HG03095 (cell line): Measurements from ENCODE around the gene GLTPD2.

ENCODE experiments used
- ATAC-seq: cut with Tn5 transposase; IDR thresholded peaks from one replicate; pipeline ENCODE4 v1.9.1; 2021; ENCODE audit warnings: moderate library complexity; ENCODE audit not compliant: unreplicated experiment

The GLTPD2 gene

DNA sequence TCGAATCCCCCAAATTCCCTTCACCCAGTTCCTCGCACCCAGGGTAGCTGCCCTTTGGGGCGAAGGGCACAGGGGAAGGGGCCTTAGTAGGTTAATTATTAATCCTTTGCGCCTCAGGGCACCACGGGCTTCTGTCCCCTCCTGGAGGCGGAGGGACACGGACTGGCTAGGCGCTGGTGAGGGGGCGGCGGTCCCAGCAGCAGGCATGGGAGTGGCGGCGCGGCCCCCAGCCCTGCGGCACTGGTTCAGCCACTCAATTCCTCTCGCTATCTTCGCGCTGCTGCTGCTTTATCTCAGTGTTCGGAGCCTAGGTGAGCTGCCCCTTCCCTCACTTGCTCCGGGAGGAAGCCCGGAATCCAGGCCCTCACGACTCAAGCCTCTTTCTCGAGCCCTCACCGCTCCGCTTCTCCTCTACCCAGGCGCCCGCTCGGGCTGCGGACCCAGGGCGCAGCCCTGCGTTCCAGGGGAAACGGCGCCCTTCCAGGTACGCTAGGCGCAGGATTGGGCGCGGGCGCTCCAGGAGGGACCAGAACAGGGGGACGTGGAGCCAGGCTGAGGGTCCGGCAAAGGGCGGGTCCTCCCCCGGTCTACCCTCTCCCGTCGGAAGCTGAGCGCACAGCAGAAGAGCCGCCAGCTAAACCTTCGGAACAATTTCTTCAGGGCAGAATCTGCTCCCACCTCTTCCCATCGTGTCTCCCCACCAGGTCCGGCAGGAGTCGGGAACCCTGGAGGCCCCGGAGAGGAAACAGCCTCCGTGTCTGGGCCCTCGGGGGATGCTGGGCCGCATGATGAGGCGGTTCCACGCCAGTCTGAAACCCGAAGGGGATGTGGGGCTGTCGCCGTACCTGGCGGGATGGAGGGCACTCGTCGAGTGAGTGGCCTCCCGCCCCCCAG is at the start of gene GLTPD2:
GLTPD2 (plus strand) TSS at position 158 of the 894 bp plus-strand sequence; CDS start at position 206, 48 bp downstream.
- no peak for ATAC-seq

DNA sequence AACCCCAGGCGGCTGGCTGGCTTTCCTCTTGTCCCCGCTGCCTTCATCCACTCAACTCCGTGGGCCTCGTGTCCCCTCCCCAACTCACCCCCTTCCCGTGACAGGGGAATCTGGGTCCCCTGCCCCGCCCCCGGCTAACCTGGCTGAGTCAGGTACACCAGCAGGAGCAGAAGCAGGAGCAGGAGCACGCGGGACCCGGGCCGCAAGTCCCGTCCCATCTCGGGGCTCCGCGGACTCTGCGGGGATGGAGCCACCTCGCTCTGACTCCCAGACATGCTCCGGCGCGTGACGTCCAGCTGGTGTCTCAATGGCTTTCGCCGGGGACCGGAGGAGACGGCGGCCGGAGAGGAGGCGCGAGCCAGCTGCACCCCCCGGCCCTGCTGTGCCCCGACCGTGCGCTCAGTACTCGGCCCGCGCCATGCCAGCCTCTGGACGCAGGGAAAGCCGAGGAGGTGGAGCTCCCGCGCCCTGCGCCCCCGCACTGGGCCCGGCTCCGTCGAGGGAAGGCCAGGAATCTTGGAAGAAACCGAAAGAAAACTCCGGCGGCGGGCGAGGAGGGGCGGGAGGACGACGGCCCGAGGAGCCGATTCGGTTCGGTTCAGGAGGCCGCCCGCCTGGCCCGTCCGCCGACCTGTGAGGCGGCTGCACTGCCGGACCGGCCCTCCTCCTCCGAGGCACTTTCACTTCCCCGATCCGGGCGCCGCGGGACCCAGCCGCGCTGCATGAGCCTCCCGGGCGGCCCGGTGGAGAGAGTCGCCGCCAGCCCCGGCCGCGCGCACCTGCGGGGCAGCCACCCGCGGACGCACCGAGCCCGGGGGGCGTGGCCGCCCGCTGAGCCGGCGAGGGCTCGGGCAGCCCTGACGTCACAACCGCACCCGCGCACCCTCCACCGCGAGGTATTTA is 49.4 kb upstream of the GLTPD2 start, which contains the start of the genes CXCL16 and ZMYND15:
CXCL16 (minus strand) TSS at position 807 of the 903 bp plus-strand sequence; CDS start at position 218, 589 bp downstream.
ZMYND15 (plus strand) TSS at position 712 of the 903 bp plus-strand sequence. CDS start 716 bp downstream, outside the sequence.
- ATAC-seq: no peak

DNA sequence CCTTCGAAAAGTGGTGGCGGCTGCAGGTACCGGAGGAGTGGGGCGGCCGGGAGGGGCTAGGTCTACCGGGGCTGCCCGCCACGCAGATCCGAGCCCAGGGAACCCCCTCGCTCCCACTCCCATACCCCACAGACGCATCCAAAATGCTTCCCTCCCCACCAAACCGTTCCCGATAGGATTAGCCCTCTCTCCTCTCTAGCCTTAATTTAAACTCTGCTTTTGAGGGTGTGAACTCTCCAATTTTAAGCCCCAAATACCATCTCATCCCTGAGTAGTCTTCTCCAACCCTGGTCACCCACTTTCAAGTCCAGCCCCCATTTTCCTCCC is 48.8 kb upstream of the GLTPD2 start:
- ATAC-seq: no peak

DNA sequence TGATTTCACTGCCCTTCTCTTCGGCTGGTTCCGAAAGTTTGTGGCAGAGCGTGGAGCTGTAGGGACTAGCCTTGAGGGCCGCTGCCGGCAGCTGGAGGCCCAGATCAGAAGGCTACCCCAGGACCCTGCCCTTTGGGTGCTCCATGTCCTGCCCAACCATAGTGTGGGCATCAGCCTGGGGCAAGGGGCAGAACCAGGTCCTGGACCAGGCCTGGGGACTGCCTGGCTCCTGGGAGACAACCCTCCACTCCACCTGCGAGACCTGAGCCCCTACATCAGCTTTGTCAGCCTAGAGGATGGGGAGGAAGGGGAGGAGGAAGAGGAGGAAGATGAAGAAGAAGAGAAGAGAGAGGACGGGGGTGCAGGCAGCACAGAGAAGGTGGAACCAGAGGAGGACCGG is 48.2 kb upstream of the GLTPD2 start:
- no peak for ATAC-seq

DNA sequence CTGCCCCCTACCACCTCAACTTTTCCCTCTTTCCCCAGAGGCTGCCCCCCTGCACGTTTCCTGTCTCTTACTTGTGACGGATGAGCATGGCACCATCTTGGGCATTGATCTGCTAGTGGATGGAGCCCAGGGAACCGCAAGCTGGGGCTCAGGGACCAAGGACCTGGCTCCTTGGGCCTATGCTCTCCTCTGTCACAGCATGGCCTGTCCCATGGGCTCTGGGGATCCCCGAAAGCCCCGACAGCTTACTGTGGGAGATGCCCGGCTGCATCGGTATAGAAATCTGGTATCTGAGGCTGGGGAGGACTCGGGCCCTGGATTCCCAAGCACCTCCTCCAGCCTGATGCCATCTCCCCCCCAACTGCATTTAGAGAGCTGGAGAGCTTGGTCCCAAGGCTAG is 47.2 kb upstream of the GLTPD2 start:
- ATAC-seq: no peak

DNA sequence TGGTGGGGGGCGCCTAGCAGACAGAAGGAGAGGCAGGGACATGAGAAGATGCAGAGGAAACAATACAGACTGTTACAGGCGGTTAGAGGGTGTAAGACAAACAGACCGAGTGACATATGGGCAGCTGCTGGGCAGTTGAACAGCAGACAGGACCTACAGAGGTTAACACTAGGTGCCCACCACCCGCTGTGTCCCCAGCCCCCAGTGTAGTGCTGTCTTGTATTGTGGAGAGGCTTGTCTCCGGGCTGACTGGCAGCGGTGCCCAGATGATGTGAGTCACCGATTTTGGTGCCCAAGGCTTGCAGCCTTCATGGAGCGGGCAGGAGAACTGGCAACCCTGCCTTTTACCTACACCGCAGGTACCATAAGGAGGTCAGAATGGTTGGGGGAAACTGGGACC is 46.6 kb upstream of the GLTPD2 start:
- no peak for ATAC-seq

DNA sequence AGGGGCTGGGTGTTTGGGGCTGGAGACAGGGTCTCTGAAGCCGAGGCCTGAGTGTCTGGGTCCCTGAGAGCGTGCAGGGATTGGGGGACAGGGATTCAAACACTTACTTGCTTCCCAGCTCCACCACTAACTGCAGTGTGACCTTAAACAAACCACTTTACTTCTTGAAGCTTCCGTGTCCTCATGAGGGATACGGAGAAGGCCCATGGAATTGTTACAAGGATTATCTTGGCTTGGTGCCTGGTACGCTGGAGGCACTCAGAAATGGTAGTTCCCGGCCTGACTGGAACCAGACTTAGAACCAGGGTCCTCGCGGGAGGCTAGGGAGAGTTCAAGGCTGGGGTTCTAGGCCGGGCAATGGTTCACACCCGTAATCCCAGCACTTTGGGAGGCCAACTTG is 46.1 kb upstream of the GLTPD2 start:
- no peak for ATAC-seq

DNA sequence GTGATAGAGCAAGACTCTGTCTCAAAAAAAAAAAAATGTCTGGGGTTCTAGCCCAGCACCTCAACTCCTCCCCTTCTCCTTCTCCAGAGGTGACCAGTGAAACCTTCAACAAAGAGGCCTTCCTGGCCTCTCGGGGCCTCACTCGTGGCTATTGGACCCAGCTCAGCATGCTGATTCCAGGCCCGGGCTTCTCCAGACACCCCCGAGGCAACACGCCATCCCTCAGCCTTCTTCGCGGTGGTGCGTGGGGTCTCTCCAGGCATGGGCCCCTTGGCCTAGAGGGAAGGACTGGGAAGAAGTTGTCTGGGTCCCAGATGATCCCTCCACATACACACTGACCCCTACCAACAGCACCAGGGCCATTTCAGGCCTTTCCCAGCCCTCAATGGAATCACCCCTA is 45.5 kb upstream of the GLTPD2 start:
- no peak for ATAC-seq

DNA sequence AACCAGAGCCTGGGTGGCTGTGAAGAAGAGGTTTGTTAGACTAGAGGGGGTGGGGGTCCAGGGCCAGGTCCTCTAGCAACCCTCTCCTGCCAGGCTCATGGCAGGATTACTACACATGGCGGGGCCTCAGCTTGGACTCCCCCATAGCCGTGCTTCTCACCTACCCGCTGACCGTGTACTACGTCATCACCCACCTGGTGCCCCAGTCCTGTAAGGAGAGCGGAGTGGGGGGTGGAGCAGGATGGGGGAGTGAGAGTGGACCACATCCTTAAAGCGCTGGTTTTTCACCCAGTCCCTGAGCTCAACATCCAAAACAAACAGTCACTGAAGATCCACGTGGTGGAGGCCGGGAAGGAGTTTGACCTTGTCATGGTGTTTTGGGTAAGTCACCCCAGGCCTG is 44.9 kb upstream of the GLTPD2 start:
- ATAC-seq: no peak

DNA sequence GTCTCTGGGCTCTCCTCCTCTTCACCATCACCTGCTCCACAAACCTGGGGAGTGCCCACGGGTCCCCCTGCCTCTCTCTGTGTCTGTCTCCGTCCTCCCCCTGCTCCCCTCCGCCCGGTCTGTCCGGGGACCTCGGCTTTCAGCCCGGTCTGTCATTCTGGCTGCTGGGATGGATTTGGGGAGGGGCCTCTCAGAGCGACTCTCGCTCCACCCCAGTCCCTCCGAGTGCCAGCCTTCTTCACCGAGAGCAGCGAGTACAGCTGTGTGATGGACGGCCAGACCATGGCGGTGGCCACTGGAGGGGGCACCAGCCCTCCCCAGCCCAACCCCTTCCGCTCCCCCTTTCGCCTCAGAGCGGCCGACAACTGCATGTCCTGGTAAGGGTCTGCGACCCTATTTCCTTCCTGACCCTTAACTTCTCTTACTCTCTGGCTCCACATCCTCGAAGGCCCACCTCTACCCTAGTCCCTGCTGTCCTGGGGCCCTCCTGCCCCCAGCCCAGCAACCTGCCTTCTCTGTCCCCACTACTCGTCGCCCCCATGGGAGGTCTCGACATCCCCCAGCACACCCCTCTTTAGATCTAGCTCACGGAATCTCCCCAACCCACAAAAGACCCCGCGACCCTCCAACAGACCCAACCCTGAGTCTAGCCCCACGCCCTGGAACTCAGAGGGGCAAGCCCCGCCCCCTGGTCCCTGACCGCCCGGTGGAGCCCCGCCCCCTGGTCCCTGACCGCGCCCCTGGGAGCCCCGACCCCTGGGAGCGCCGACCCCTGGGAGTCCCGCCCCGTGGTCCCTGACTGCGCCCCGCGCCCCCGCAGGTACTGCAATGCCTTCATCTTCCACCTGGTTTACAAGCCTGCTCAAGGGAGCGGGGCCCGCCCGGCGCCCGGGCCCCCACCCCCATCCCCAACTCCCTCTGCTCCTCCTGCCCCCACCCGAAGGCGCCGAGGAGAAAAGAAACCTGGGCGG is 43.5 kb upstream of the GLTPD2 start:
- no peak for ATAC-seq

DNA sequence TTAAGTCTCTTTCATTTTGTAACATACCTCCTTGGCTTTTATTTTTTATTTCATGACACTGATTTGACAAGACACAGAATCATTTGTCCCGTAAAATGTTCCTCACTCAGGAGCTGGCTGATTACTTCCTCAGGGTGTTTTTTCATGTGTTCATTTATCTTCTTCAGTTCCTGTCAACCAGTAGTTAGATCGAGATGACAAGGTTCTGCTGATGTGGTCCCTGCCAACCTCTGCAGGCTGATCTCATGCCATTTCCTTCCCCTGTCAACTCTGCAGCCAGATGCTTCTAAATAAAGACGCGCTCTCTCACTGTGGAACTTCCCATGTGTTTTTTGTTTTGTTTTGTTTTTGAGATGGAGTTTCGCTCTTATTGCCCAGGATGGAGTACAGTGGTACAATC is 40.9 kb upstream of the GLTPD2 start:
- ATAC-seq: no peak

DNA sequence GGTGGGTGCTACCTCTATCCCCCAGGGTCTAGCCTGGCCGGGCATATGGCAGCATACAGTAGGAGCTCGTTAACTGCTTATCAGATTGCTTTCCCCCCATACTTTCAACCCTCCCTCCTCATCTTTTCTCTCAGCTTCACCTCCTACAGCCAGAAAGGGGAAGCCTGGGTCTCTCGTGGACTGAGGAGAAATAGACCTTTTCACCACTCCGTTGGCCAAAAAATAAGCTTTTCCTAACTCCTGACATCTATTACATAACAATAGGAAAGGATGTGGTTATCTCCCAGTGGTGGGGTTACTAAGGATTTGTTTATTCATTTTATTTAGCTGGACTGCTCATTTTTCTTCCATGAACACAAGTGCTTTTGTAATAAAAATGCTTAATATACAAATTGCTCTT is 40.1 kb upstream of the GLTPD2 start:
- ATAC-seq: no peak

DNA sequence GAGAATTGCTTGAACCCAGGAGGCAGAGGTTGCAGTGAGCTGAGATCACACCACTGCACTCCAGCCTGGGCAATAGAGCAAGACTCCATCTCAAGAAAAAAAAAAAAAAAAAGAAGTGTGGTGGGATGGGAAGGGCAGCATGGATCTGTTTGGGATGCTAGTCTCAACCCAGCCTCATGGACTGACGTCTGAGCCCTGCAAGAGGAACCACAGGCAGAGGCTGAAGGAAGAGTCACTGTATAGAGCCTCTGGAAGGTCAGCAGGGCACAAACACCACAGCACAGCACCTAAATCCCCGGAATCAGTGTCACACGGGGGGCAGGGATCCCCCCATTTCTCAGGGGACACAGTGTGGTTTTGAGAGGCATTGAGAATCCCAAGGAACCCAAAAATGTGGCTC is 38.2 kb upstream of the GLTPD2 start:
- no peak for ATAC-seq

DNA sequence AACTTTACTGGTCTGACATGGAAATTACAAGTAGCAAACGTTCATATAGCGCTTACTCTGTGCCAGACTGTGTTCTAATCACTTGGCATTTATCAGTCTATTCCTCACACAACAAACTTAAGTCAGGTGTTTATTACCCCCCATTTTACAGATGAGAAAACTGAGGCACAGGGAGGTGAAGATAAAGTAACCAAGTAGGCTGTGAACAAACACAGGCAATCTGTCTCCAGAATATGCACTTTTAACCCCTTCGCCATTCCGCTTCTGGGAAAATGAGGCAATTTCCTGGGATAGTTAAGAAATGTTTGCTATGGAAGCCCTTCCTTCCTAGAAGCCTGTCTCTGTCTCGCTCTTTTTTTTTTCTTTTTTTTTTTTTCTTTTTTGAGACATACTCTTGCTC is 36.8 kb upstream of the GLTPD2 start:
- ATAC-seq: no peak

DNA sequence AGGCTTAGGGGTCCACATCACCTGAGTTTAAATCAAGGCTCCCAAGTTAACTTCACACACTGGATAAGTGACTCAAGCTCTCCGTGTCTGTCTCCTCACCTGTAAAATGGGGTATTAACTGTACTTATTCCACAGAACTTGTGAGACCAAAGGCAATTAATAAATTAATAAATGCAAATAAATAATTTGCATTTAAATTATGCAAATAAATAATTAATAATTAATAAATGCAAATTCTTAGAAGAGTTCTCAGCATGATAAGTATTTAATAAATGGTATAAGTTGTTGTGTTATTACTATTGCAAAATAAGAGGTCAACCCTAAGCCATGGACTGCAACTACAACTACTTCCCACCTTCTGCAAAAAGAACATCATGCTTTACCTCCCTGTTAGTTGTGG is 35.4 kb upstream of the GLTPD2 start:
- ATAC-seq: no peak

DNA sequence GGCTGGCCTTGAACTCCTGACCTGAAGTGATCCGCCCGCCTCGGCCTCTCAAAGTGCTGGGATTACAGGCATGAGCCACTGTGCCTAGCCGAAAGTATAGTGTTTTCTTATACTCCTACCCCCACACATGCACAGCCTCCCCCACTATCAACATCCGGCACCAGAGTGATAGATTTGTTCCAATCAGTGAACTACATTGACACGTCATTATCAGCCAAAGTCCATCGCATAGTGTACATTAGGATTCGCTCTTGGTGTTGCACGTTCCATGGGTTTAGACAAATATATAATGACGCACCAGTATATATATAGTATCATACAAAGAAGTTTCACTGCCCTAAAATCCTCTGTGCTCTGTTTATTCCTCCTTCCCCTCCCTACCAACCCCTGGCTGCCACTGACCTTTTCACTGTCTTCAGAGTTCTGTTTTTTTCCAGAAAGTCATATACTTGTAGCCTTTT is 29.0 kb upstream of the GLTPD2 start:
- ATAC-seq: no peak

DNA sequence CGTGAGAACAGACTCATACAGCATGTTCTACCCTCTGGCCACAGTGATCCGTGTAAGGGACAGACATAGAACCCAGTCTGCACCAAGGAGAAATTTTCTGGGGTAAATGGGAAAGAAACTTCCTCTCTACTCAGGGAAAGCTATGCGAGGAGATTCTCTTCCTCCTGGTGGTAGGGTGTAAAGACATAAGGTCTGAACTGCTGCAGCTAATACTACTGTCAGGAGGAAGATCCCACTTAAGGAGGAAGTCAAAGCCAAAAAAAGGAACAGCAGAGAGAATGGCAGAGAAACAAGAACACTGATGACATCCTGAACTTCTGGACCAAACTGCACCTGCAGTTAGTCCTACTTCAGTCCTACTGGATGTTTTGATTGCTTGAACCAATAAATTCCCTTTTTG is 24.2 kb upstream of the GLTPD2 start:
- no peak for ATAC-seq

DNA sequence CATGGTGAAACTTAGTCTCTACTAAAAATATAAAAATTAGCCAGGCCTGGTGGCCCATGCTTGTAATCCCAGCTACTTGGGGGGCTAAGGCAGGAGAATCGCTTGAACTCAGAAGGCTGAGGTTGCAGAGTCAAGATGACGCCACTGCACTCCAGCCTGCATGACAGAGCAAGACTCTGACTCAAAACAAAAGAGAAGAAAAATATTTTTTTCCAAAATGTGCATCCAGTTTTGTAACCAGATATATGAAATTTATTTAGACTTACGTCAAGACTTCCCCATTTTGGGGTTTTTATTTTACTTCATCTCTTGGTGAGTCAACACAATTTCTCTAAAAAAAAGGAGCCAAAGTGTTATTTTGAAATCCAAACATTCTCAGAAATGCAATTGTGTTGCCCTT is 22.6 kb upstream of the GLTPD2 start:
- no peak for ATAC-seq

DNA sequence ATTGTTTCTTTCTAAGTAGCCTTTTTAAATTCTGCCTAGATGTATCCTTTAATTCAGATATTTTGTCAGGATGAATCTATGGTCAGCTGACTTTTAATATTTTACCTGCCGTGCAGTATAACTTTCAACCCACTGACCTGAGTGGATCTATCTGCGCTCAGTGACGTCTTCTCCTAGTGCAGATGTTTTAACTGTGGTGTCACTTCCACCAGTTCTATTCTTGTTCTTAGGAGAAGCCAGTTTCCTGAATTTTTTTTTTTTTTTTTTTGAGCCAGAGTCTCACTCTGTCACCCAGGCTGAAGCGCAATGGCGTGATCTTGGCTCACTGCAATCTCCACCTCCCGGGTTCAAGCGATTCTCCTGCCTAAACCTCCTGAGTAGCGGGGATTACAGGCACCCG is 22.0 kb upstream of the GLTPD2 start:
- ATAC-seq: no peak

DNA sequence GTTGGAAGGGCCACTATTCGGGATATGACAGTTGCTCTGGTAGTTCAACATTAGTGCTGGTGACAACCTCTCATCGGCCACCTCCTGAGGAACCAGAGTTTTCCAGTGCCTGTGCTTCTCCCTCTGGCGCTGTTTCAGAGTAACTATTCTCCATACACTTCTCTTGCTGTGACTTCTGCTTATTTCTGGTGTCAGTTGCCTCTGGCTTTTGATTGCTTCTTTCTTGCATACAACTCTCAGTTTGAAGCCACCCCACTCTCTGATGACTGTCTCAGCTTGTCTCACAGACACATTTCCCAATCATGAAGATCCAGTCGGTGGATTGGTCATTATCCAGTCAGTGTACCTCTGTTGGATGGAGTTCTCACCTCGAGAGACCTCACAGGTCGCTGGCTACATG is 20.5 kb upstream of the GLTPD2 start:
- ATAC-seq: no peak

DNA sequence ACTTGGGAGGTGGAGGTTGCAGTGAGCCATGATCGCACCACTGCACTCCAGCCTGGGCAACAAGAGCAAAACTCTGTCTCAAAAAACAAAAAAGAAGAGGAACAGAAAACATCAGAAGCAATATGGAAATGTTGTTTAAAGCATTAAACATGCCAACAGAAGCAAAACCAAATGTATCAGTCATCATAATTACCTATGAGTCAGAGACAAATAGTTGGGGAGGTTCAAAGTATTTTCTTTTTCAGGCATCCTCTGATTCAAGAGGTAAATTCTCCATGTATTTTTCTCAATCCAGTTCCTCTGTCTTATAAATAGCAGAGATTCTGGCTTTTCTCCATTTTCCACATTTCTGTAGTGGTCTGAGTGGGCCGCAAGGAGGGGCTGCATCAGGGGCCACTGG is 19.1 kb upstream of the GLTPD2 start:
- ATAC-seq: no peak
